Measurements from ENCODE around the gene FBXO38.

The FBXO38 gene

DNA sequence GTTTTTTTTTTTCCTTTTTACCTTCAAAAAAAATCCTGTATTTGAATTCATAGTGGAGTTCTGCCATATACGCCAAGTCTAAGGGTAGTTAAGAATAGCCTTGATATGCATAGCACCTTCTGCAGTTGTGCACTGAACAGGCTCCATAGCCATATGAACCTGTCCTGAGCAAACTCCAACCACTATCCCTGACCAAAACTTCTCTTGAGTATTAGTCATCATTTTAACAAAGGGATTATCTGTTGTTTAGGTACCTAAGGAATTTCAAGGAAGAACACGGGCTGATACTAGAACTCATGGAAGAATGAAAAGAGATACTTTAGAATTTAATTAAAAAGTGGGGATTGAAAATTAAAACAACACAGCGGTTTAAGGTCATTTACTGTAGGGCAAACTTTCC, 1.9 kb upstream of the FBXO38 start:
- H3K27ac ChIP-seq = no peak overlapping the region
- DNase-seq (ENCODE audit: low spot score) = peak; percentile 45
- POLR2A ChIA-PET (ENCODE audit: low non-redundant PET) = no interaction called here
- TF ChIP-seq CTCF (conservative IDR thresholded peaks at IDR 0.05; ENCODE audit: low read depth) = no peak
- CTCF ChIA-PET = interaction anchor here (0.6 to 0.7 kb wide), 2 partner anchors 17 to 202 kb away, joined by 4 to 6 read pairs; no protein-coding TSS in a partner anchor

DNA sequence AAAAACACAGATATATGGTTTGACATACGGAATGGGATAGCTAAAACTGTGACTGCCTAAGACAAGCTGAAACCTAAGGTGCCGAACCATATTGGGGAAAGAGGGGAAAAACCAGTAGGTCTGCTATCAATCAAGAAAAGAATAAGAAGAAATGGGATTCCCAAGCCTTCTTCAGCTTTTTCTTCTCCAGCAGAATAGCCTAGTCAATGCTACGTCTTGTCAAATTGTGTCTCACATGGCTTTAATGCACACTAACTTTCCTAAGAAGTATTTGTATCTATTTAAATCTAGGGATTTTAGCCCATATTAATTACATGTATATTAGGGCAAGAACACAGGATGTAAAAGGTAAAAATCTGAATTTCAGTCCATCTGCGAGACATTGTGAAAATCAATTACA, 797 bp upstream of the FBXO38 start:
- TF ChIP-seq CTCF (conservative IDR thresholded peaks at IDR 0.05; ENCODE audit: low read depth) = no peak
- DNase-seq (ENCODE audit: low spot score) = no peak
- POLR2A ChIA-PET (ENCODE audit: low non-redundant PET) = no interaction called here
- CTCF ChIA-PET = interaction anchor here (0.6 kb wide), 1 partner anchor 79 kb away, joined by 3 read pairs; no protein-coding TSS in a partner anchor
- H3K27ac ChIP-seq = no peak overlapping the region

DNA sequence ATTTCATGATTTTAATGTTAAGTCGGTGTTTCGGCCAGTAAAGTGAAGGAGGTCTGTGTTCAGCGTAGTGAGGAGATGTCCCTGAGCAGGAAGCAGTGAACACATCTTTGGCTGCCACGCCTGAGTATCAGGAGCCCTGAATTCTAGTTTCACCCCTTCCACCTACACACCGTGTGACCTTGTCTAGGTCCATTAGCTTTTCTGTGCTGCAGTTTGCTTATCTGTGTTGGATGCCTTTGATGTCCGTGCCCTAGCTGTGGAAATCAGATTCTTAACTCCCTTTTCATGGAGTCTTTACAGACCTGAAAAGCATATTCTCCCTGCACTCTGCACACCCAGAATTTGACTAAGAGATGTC, 601 bp downstream of the FBXO38 start:
- peak overlapping the region; percentile 79 for H3K27ac ChIP-seq
- no peak for TF ChIP-seq CTCF (conservative IDR thresholded peaks at IDR 0.05; ENCODE audit: low read depth)
- DNase-seq (ENCODE audit: low spot score) = peak; percentile 26
- CTCF ChIA-PET = no interaction called here
- POLR2A ChIA-PET (ENCODE audit: low non-redundant PET) = no interaction called here

GRCh38 chr5:148385094-148385493, 1.3 kb downstream of the FBXO38 start:
- POLR2A ChIA-PET (ENCODE audit: low non-redundant PET) = no interaction called here
- no peak for DNase-seq (ENCODE audit: low spot score)
- CTCF ChIA-PET = no interaction called here
- no peak for TF ChIP-seq CTCF (conservative IDR thresholded peaks at IDR 0.05; ENCODE audit: low read depth)
- no peak overlapping the region for H3K27ac ChIP-seq

DNA sequence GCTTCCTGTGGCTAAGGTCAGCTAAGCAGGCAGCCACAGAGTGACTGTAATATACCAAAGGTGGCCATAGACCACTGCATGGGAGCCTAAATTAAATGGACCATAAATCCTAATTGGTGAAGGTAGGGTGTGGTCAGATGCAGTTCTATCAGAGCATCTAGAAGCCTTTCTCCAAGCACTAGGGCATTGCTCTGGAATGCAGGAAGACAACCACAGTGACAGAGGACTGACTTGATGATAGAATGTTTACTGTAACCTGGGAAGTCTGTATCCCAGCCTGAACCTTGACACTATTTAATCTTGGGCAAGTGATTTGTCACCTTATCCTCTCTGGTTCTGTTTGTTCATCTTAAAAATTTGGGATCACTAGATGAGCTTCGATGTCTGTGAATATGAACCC, 2.3 kb downstream of the FBXO38 start:
- POLR2A ChIA-PET (ENCODE audit: low non-redundant PET) = no interaction called here
- CTCF ChIA-PET = interaction anchor here (0.6 kb wide), 1 partner anchor 27 kb away, joined by 4 read pairs; no protein-coding TSS in a partner anchor
- no peak for DNase-seq (ENCODE audit: low spot score)
- no peak overlapping the region for H3K27ac ChIP-seq
- TF ChIP-seq CTCF (conservative IDR thresholded peaks at IDR 0.05; ENCODE audit: low read depth) = no peak

- POLR2A ChIA-PET (ENCODE audit: low non-redundant PET) = no interaction called here
- H3K27ac ChIP-seq = no peak overlapping the region
- CTCF ChIA-PET = no interaction called here
- TF ChIP-seq CTCF (conservative IDR thresholded peaks at IDR 0.05; ENCODE audit: low read depth) = no peak
- no peak for DNase-seq (ENCODE audit: low spot score)
These were observed 3.6 kb downstream of the FBXO38 start for GRCh38 chr5:148387325-148387724.

GRCh38 chr5:148388696-148389095, 4.9 kb downstream of the FBXO38 start:
- CTCF ChIA-PET = interaction anchor here (0.6 to 0.9 kb wide), 2 partner anchors 342 to 465 kb away, joined by 3 read pairs; no protein-coding TSS in a partner anchor
- no peak for TF ChIP-seq CTCF (conservative IDR thresholded peaks at IDR 0.05; ENCODE audit: low read depth)
- POLR2A ChIA-PET (ENCODE audit: low non-redundant PET) = no interaction called here
- DNase-seq (ENCODE audit: low spot score) = no peak
- no peak overlapping the region for H3K27ac ChIP-seq

Data from RWPE1 (cell line).